HPDE6-E6E7 (cell line): ENCODE data around the gene LFNG.

Experiments used
- DNase-seq: peaks from one replicate; pipeline ENCODE4 v3.0.0; 2011; ENCODE audit warnings: missing footprints; ENCODE audit errors: extremely low spot score

The LFNG gene

DNA sequence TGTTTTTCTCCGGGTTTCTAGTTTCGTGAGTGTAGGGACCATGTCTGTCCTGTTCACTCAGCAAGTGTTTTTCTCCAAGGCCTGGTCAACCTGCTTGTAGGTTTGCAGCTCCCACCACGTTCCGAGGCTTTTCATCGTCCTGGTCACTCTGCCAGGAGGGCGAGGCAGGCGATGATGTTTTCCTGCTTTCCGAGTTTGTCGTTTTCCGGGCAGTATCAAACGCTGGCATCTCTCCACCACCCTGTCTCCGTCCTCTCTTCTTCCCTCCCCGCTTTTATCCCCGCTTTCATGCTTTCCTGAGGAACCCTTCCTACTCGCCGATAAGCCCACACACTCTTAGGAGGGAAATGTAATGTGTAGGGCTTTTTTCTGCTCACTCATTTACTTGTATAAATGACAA lies 50.4 kb downstream of the LFNG start:
- DNase-seq = no peak

DNA sequence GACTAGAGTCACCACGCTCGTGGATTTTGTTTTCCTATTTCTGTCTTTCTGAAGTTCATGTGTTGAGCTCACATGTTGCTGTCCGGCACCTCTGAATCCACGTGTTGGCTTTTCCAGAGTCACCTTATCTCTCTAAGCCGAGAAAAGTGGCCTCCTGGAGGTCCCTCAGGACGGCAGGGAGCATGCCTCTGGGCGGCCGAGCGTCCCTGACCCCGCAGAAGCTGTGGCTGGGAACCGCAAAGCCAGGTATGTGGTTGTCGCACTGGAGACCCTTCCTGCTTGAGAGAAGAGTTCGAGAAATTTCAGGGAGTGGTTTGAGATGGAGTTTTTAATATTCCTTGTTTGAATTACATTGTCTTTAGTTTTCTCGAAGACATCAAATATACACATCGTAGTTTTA lies 51.8 kb downstream of the LFNG start:
- DNase-seq = no peak

DNA sequence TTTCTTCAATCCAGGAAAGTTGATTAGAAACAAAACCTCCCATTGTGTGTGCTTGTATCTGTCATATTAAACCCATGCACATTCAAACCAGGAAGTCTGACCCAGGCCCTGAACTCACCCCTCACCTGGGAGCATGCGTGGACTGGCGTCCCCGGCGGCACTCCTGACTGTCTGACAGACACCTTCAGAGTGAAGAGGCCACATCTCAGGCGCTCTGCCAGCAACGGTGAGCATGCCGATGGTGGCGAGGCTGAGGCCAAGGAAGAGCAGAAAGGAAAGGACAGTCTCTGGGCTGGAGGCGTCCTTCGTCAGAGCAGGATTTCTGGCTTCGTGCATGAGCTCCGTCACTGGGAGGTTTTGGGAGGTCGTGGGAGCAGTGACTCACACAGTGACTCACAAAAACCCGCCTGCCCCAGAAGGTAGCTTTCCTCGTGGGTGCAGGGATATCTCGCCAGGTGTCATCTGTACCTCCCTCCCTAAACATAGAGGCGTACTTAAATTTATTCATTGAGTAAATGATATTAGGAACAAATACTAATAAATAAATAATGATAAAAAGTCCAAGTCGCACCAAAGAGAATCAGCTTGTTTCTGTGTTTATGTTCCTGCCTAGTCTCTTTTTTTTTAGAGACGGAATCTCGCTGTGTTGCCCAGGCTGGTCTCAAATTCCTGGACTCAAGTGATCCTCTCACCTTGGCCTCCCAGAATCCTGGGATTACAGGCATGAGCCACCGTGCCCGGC lies 52.7 kb downstream of the LFNG start:
- DNase-seq = peak; percentile 75

DNA sequence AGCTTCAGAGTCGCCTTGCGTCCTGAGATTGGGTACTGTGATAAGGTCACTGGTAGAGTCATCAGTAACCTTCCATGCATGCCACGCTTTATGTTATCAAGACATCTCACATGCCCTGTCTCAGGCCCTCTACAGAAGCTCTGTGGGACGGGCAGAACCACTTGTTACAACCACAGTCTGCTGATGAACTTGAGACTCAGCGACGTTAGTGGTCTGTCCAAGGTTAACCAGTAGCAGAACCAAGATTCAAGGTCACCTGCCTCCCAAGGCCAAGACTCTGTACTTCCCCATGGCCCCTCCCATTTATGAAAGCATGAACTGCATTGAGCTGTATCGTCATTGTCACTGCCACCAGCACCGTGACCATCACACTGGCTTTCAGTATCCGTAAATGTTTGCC lies 54.2 kb downstream of the LFNG start:
- DNase-seq = no peak

DNA sequence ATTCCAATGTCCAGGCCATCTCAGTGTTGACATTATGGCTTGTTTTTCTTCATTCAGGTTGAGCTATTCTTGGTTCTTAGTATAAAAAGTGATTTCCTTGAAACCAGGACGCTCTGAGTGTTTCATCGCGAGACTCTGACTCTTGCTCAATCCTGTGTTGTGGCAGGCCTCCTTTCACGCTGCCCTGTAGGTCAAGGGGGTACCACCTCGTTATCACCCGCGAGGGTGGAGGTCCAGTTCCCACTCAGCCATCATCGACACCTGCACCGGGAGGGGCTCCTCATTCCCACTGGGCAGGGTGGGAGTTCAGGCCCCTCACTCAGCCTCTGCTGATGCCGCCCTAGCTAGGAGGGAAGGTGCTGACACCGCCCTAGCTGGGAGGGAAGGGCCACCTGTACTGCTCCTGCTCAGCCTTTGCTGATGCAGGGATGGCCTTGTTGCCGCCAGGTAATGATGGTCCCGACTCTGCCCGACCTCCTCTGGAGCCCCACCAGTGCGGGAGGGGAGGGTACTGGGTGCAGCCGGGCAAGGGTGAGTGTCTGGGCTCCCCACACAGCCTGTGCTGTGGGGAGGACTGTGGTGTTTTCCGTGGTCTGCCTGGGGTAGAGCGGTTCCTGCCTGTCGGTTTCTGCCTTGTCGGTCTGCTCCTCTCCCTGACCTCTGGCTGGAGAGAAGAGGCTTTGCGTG lies 55.6 kb downstream of the LFNG start:
- DNase-seq = no peak

DNA sequence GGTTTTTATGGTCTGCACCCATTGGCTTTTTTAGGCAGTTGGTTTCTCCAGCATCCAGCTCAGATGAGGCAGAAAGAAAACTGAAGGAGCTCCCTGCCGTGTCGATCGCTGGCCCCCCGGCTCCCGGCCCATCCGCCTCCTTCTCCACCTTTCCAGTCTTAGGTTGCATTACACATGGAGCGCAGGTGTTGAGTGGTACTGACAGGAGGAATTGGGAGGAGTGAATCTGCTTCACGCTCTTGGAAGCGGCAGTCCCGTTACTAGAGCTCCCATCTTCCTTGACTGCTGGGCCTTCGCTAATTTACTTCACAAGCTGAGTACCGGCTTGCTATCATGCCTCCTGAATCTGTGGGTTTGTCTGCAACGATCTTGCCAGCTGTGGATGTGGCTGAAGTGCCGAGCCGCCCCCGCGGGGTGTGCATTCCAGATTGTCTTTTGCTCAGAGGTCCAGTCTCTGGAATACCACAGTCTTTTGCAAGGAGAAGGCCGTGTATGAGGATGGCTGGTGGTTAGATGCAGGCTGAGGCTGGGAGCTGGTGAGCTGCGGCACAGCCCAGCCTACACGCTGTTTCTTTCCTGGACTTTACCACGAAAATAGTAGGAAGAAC lies 56.3 kb downstream of the LFNG start:
- no peak for DNase-seq

DNA sequence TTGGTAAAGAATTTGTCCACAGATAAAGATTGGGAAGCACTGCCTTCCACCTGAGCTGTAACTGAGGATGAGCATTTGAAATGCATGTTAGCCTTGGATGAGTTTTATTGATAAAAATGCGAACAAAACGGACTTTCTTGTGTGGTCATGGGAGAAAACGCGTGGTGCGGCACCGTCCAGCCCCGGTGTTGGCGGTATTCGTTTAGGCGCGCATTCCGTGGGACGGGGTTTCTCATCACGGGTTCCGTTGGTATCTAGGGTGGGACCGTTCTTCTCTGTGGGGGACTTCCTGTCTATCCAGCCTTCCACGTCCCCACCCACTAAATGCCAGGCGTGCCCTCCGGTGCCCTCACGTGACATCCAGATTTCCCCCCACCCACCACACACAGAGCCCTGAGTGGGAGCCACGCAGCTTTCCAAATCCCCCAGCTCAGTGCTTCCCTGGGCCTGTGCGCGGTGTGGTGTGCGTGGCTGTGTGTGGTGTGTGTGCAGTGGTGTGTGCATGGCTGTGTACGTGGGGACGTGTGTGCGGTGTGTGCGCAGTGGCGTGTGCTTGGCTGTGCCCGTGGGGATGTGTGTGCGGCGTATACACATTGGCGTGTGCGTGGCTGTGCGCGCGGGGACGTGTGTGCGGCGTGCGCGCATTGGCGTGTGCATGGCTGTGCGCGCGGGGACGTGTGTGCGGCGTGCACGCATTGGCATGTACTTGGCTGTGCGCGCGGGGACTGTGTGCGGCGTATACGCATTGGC lies 57.3 kb downstream of the LFNG start:
- no peak for DNase-seq
